ENCODE data around the gene CAMP.

DNA sequence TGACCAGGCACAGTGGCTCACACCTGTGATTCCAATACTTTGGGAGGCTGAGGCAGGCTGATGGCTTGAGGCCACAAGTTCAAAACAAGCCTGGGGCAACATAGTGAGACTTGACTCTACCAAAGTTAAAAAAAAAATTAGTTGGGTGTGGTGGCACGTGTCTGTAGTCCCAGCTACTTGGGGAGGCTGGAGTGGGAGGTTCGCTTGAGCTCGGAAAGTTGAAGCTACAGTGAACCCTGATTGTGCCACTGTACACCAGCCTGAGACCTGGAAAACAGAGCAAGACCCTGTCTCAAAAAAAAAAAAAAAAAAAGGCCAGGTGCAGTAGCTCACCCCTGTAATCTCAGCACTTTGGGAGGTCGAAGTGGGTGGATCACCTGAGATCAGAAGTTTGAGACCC is 38.2 kb upstream of the CAMP start:
- TF ChIP-seq CTCF (IDR thresholded peaks at IDR 0.05) (no peak), YY1 (IDR thresholded peaks at IDR 0.05; ENCODE audit: low read depth) (no peak), POLR2AphosphoS5 (IDR thresholded peaks at IDR 0.05; ENCODE audit: low read depth, low read length) (no peak), RAD21 (IDR thresholded peaks at IDR 0.05; ENCODE audit: low read length) (no peak), SIN3A (IDR thresholded peaks at IDR 0.05; ENCODE audit: borderline replicate concordance, low read depth, low read length) (no peak), TAF1 (IDR thresholded peaks at IDR 0.05; ENCODE audit: borderline replicate concordance, low read depth, low read length) (no peak), EP300 (IDR thresholded peaks at IDR 0.05; ENCODE audit: borderline replicate concordance in 1 of 2, low read depth in 1 of 2, low read length in 1 of 2) (no peak)

All from SK-N-SH (cell line).